A549 treated with dexamethasone at 1 μM for 4 hours (cell line): ENCODE data around the gene ZFR2. TPM values are rescaled to one million over a fixed set of nuclear protein-coding genes. Genes with fewer than 3 reads are reported as not detected.

ENCODE experiments used
- total RNA-seq: library from RNA; stranded (reverse); fragments of 200-300 nt; extraction: Qiagen RNA extraction; gene quantifications from 5 replicates; pipeline ENCODE4 v1.2.3, GENCODE V29; 2022

ZFR2 gene
- 0.07 to 0.36 TPM (median 0.16 TPM) in 3 of 5 replicates, not detected in the others for total RNA-seq

DNA sequence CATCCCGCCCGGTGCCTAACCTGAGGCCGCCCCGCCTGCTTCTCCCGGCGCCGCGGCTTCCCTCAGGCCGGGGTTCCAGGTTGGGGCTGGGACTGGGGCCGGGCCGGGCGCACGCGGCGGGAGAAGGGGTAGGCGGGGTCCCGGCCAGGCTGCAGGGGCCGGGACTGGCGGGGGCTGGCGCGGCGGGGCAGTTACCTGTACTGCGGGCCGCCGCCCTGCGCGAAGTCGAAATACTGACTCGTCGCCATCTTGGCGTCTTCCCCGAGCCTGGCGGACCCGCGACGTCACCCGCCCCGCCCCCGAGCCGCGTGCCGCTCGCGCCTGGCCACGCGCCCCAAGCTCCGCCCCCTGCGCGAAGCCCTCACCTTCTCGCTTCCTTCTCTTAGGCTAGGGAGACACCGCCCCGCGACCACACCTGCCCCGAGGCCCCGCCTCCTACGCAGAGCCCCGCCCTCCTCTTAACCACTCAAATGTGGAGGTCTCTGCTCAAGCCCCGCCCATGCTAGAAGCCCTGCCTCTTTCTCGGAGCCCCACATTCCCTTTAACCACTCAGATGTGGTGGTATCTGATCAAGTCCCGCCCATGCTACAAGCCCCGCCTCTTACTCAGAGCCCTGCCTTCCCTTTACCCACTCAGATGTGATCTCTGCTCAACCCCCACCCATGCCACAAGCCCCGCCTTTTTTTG is at the start of gene ZFR2:
Gene ZFR2 (minus strand): TSS at position 269 of the 687 bp plus-strand sequence. CDS start 21 bp downstream, at position 248.

DNA sequence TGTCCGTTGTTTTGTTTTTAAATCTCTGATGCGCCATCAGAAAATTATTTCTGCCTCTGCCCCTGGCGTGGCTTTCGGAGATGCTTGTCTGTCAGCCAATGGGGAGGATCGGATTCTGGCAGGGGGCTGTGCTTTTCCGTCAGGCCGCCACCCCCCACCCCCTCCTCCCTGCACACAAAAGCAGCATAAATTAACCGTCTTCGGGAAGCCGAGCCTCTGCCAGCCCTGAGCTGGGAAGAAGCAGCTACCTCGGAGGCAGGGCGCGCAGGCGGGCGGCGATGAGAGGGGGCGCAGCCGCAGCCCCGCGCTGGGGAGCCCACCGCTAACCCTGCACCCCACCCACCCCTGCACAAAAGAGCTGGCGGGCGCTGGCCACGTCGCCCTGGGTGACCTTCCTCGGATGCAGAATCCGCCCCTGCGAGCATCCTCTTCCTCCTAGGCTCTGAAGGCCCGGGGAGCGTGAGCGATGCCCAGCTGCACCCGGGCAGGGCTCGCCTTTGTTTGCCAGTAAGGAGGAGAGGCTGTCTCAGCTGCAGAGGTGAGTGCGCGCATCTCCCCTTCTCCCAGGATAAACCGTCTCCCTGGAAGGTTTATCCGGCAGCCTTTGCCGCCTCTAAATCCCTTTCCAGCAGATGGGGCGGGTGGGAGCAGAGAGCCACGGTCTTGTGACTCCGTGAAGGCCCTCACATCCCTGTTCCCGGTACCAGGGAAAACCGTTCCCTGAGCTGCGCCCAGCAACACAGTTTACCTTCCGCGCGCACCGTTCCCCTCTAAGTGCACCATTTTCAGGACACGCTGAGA is 11.8 kb upstream of the ZFR2 start, which contains the start of gene ATCAY:
Gene ATCAY (plus strand): TSS at position 215 of the 801 bp plus-strand sequence. CDS start 5,083 bp downstream, outside the sequence.

GRCh38 chr19:3785938-3786824 is 82.7 kb downstream of the ZFR2 start, which contains the start of gene MATK:
Gene MATK, minus strand, starts transcription at chr19:3786381. Its CDS starts 1,246 bp downstream, at chr19:3785135.

GRCh38 chr19:3771906-3772455 is 96.9 kb downstream of the ZFR2 start, which contains the start of gene RAX2:
Gene RAX2, minus strand, starts transcription at chr19:3772228. Its CDS starts 486 bp downstream, at chr19:3771742.

GRCh38 chr19:3762501-3763459 is 106.1 kb downstream of the ZFR2 start, which contains the start of gene MRPL54:
Gene MRPL54, plus strand, starts transcription at chr19:3762682. Its CDS starts 19 bp downstream, at chr19:3762701.

GRCh38 chr19:3761382-3762129 is 107.3 kb downstream of the ZFR2 start, which contains the start of gene APBA3:
Gene APBA3, minus strand, starts transcription at chr19:3761692. Its CDS starts 1,428 bp downstream, at chr19:3760264.

Other genes with a start within 250 kb of the ZFR2 start
- 11.5 to 20.5 TPM (median 18.6 TPM) in 5 replicates for gene CACTIN, start 242.2 kb downstream of the ZFR2 start, total RNA-seq
- 12.7 to 15.9 TPM (median 14.9 TPM) in 5 replicates for gene PIP5K1C, start 168.6 kb downstream of the ZFR2 start, total RNA-seq
- 0.18 to 0.61 TPM (median 0.51 TPM) in 5 replicates for gene TJP3, start 160.7 kb downstream of the ZFR2 start, total RNA-seq
- gene APBA3, start 107.3 kb downstream of the ZFR2 start, total RNA-seq, result 5.6 to 12.7 TPM (median 10.9 TPM) in 5 replicates
- gene MRPL54, start 106.4 kb downstream of the ZFR2 start, total RNA-seq, result 56.4 to 89.3 TPM (median 58.4 TPM) in 5 replicates
- gene RAX2, start 96.8 kb downstream of the ZFR2 start, total RNA-seq, result not detected in 5 replicates
- gene MATK, start 82.7 kb downstream of the ZFR2 start, total RNA-seq, result 0.68 to 1.7 TPM (median 1.2 TPM) in 5 replicates
- gene ATCAY, start 11.6 kb upstream of the ZFR2 start, total RNA-seq, result 0.04 to 0.09 TPM (median 0.06 TPM) in 5 replicates
- gene NMRK2, start 64.0 kb upstream of the ZFR2 start, total RNA-seq, result not detected in 5 replicates
- gene DAPK3, start 102.1 kb upstream of the ZFR2 start, total RNA-seq, result 39.7 to 49.7 TPM (median 44.0 TPM) in 5 replicates
- 817 to 1,144 TPM (median 1,131 TPM) in 5 replicates for gene EEF2, start 116.4 kb upstream of the ZFR2 start, total RNA-seq
- 12.5 to 24.6 TPM (median 18.7 TPM) in 5 replicates for gene PIAS4, start 138.7 kb upstream of the ZFR2 start, total RNA-seq
- gene ZBTB7A, start 197.9 kb upstream of the ZFR2 start, total RNA-seq, result 13.8 to 27.4 TPM (median 23.8 TPM) in 5 replicates